ENCODE data around the gene DCTN4.

DCTN4 gene

DNA sequence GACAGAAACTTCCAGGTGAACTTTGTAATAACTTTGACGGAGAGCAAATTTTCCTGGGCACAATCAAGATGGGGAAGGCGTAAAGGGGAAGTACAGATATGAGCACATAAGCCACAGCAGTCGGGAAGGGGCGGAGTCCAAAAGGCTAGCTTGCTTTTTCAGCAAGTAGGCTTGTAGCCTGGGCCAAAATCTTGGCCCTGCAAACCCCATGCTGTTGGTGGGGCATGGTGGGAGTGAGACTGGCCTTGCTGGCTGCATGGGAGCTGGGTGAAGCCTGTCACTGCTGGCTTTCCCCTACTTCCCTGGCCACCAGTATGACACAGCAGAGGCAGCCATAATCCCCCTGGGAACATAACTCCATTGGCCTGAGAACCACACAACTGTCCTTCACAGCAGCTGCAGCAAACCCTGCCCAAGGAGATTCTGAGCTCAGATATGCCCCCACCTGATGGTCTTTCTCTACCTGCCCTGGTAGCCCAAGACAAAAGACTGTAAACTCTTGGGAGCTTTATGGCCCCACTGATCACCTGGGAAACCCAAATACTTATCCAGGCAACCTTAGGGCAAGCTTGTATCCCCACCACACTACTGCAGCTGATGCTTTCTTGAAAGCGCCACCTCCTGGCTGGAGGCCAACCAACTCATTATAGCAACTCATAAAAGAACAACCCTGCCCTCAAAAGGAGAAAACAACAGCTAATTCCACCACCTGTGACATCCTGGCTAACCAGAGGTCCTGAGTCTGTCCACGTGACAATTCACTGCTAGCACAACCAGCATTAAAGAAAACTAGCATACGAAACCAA is 24.0 kb downstream of the DCTN4 start:
- Histone ChIP-seq H3K9ac (ENCODE audit: low read depth, low read length) (no peak overlapping the region), H3K27me3 (ENCODE audit: control insufficient read depth, insufficient read depth, low read length) (no peaks in the 10 kb centered on the region), H3K9me3 (ENCODE audit: control insufficient read depth, insufficient read depth, low read length) (no peaks in the 10 kb centered on the region), H3K36me3 (ENCODE audit: control insufficient read depth, insufficient read depth, low read length) (peaks cover 37% of the 10 kb centered on the region), H3K4me3 (ENCODE audit: low read depth, low read length) (no peak overlapping the region), H3K27ac (ENCODE audit: low read depth, low read length) (no peak overlapping the region), H3K4me1 (ENCODE audit: control insufficient read depth, insufficient read depth, low read length) (peaks cover 10% of the 10 kb centered on the region; the same call in 1 of the 2 replicates)

DNA sequence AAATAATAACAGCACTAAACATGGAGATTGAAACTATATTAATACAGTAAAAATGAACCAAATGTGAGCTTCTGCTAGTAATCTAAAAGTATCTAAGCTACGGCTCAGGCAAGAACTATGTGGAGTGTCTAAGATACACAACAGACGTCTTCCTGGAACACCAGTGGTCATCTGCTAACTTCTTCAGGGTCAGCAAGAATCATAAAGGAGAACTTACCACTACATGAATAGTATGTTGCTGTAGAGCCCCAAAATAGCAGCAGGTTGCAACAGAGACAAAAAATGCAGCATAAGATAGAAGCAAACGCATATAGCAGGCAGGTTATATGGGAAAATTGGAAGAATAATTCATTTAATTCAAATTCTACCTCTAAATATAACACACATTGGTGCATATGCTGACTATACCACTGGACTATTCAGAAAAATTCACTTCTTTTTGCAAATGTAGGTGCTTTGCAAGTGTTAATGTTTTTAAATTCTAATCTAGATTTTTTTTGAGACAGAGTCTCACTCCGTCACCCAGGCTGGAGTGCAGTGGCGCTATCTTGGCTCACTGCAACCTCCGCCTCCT is 27.1 kb downstream of the DCTN4 start:
- no peak overlapping the region for H3K9ac ChIP-seq (ENCODE audit: low read depth, low read length)
- H3K27me3 ChIP-seq (ENCODE audit: control insufficient read depth, insufficient read depth, low read length): no peaks in the 10 kb centered on the region
- peaks cover 60% of the 10 kb centered on the region for H3K36me3 ChIP-seq (ENCODE audit: control insufficient read depth, insufficient read depth, low read length)
- H3K27ac ChIP-seq (ENCODE audit: low read depth, low read length): no peak overlapping the region
- no peak overlapping the region for H3K4me3 ChIP-seq (ENCODE audit: low read depth, low read length)
- no peaks in the 10 kb centered on the region for H3K9me3 ChIP-seq (ENCODE audit: control insufficient read depth, insufficient read depth, low read length)
- H3K4me1 ChIP-seq (ENCODE audit: control insufficient read depth, insufficient read depth, low read length): no peaks in the 10 kb centered on the region

DNA sequence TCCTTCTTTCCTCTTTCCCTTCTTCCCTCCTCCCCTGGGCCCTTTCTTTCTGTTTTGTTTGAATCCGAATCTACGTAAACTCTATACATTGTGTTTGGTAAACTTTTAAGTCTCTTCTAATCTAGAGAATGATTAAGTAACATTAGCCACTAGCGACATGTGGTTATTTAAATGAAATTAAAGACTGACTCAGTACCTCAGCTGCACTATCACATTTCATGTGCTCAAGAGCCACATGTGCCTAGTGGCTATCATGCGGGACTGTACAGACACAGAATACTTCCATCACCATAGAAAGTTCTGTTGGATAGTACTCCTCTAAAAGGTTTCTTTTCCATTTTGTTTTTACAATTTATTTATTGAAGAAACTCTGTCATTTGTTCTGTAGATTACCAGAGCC is 29.0 kb downstream of the DCTN4 start:
- H3K4me3 ChIP-seq (ENCODE audit: low read depth, low read length): no peak overlapping the region
- no peaks in the 10 kb centered on the region for H3K9me3 ChIP-seq (ENCODE audit: control insufficient read depth, insufficient read depth, low read length)
- H3K27me3 ChIP-seq (ENCODE audit: control insufficient read depth, insufficient read depth, low read length): no peaks in the 10 kb centered on the region
- peaks cover 72% of the 10 kb centered on the region for H3K36me3 ChIP-seq (ENCODE audit: control insufficient read depth, insufficient read depth, low read length)
- H3K9ac ChIP-seq (ENCODE audit: low read depth, low read length): no peak overlapping the region
- H3K4me1 ChIP-seq (ENCODE audit: control insufficient read depth, insufficient read depth, low read length): no peaks in the 10 kb centered on the region
- no peak overlapping the region for H3K27ac ChIP-seq (ENCODE audit: low read depth, low read length)

DNA sequence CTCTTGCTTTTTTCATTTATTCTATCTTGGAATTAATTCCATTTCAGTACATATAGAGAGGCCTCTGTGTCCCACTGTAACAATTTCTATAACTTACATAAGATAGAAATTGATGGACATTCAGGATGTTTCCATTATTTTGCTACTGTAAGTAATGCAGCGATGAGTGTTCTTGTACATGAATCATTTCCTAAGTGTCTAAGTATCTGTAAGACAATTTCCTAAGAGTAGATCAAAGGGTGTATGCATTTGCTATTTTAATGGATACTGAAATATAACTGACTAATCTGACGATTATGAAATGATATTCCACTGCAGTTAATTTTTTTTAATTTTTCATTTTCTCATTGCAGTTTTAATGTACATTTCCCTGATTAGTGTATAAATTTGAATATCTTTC is 35.0 kb downstream of the DCTN4 start:
- no peak overlapping the region for H3K9ac ChIP-seq (ENCODE audit: low read depth, low read length)
- no peaks in the 10 kb centered on the region for H3K27me3 ChIP-seq (ENCODE audit: control insufficient read depth, insufficient read depth, low read length)
- no peak overlapping the region for H3K27ac ChIP-seq (ENCODE audit: low read depth, low read length)
- no peak overlapping the region for H3K4me3 ChIP-seq (ENCODE audit: low read depth, low read length)
- no peaks in the 10 kb centered on the region for H3K9me3 ChIP-seq (ENCODE audit: control insufficient read depth, insufficient read depth, low read length)
- peaks cover 84% of the 10 kb centered on the region for H3K36me3 ChIP-seq (ENCODE audit: control insufficient read depth, insufficient read depth, low read length)
- H3K4me1 ChIP-seq (ENCODE audit: control insufficient read depth, insufficient read depth, low read length): no peaks in the 10 kb centered on the region

DNA sequence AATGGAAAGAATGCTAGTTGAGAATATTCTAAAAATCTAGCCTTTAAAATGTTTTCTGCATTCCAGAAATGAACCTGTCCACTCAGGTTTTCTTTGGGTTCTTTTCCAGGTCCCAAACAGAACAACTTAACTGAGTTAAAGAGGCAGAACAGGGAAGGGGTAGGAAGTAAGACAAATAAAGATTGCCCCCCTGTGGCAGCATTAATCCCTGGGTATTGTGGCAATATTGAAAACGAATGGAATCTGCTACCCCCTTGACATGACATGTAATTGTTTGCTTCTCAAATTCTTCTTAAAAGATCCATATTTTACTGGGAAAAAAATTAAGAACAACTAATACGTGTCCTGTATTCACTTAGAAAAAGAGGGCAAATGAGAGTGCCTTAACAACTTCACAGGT is 48.7 kb downstream of the DCTN4 start:
- peaks cover 17% of the 10 kb centered on the region for H3K4me1 ChIP-seq (ENCODE audit: control insufficient read depth, insufficient read depth, low read length)
- H3K9me3 ChIP-seq (ENCODE audit: control insufficient read depth, insufficient read depth, low read length): no peaks in the 10 kb centered on the region
- no peak overlapping the region for H3K27ac ChIP-seq (ENCODE audit: low read depth, low read length)
- no peak overlapping the region for H3K4me3 ChIP-seq (ENCODE audit: low read depth, low read length)
- no peaks in the 10 kb centered on the region for H3K27me3 ChIP-seq (ENCODE audit: control insufficient read depth, insufficient read depth, low read length)
- no peak overlapping the region for H3K9ac ChIP-seq (ENCODE audit: low read depth, low read length)
- peaks cover 55% of the 10 kb centered on the region for H3K36me3 ChIP-seq (ENCODE audit: control insufficient read depth, insufficient read depth, low read length)

DNA sequence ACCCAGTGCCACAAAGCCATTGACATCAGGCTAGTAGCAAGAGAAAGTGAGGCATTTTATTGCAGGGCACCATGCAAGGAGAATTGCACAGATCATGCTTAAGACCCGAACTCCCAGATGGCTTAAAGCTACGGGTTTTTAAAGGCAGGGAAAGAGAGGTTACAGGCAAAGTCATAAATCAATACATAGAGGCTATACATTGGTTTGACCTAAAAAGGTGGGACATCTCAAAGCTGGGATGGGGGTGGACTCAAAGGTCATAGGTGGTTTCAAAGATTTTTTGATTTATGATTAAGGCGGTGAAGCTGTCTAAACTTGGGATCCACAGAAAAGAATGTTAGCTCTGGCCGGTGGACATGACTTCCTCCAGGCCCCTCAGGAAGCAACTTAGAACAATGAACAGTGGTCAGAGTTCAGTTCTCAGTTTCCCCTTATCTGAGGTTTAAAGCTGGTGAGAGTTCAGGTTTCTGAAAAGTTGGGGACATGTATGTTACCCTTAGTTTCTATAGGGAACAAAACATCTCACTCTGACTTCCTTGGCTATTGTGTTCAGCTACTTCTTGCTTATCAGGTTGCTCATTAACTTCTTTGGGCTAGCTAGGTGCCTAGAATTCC is 51.9 kb downstream of the DCTN4 start:
- Histone ChIP-seq H3K4me3 (ENCODE audit: low read depth, low read length) (no peak overlapping the region), H3K27ac (ENCODE audit: low read depth, low read length) (no peak overlapping the region), H3K36me3 (ENCODE audit: control insufficient read depth, insufficient read depth, low read length) (peaks cover 30% of the 10 kb centered on the region), H3K4me1 (ENCODE audit: control insufficient read depth, insufficient read depth, low read length) (peaks cover 17% of the 10 kb centered on the region), H3K27me3 (ENCODE audit: control insufficient read depth, insufficient read depth, low read length) (no peaks in the 10 kb centered on the region), H3K9me3 (ENCODE audit: control insufficient read depth, insufficient read depth, low read length) (no peaks in the 10 kb centered on the region), H3K9ac (ENCODE audit: low read depth, low read length) (no peak overlapping the region)

DNA sequence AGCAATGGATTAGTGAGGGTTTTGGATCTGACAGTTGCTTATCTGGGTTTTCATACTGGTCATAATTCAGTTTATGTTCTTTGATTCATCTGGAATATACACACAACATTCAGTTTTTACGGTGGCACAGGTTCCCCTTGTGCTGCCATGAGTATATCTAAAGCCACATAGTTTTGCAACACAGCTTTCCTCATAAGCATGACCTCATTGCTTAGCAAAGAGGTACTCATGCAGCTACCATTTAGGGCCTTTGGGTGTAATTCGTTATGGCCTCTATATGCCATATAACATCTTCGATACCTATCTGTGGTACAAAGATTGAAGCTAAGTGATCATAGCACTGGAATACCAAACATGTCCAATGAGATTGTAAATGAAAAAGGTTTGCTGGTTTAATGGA is 55.1 kb downstream of the DCTN4 start:
- no peak overlapping the region for H3K27ac ChIP-seq (ENCODE audit: low read depth, low read length)
- no peak overlapping the region for H3K4me3 ChIP-seq (ENCODE audit: low read depth, low read length)
- H3K27me3 ChIP-seq (ENCODE audit: control insufficient read depth, insufficient read depth, low read length): no peaks in the 10 kb centered on the region
- H3K36me3 ChIP-seq (ENCODE audit: control insufficient read depth, insufficient read depth, low read length): peaks cover 10% of the 10 kb centered on the region
- no peaks in the 10 kb centered on the region for H3K9me3 ChIP-seq (ENCODE audit: control insufficient read depth, insufficient read depth, low read length)
- peaks cover 14% of the 10 kb centered on the region for H3K4me1 ChIP-seq (ENCODE audit: control insufficient read depth, insufficient read depth, low read length)
- H3K9ac ChIP-seq (ENCODE audit: low read depth, low read length): no peak overlapping the region

DNA sequence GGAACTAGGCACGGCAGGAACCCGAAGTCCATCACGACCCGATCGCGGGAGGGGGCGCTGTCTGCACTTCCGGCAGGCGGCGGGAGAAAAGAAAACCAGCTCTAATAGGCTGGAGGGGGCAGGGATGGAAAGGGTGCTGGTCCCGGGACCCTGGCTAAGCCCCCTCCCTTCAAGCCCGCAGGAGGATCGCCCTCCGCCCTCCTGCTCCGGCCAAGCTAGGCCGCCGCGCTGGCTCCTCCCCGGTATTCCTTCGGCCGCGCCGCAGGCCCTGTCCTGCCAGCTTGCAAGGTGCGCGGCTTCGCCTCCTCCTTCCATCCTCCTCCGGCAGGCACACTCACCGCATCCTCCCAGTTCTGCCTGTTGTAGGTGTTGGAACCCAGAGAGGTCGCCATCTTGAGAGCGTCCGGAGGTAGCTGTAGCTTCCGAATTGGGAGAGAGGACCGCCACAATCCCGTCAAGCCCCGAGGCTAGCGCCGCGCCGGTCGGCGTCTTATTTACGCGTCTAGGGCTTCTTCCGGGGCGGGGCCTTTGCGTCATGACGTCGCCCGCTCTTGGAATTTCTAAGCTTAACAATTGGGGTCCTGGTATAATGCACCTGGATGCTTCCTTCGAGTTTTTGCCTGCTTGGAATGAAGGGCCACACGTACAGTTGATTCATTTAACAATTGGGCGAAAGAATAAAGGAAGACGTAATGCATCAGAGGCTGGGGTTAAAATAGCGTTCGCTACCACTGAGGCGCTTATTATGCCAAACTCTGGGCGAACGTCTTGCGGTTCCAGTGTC is 58.0 kb downstream of the DCTN4 start, which contains the start of gene RBM22:
RBM22 (minus strand) TSS at position 469 of the 784 bp plus-strand sequence; CDS start at position 392, 77 bp downstream.
- Histone ChIP-seq H3K27ac (ENCODE audit: low read depth, low read length) (peak within 1 kb of the TSS; percentile 98), H3K9me3 (ENCODE audit: control insufficient read depth, insufficient read depth, low read length) (no peaks in the 10 kb centered on the region), H3K27me3 (ENCODE audit: control insufficient read depth, insufficient read depth, low read length) (no peaks in the 10 kb centered on the region), H3K4me1 (ENCODE audit: control insufficient read depth, insufficient read depth, low read length) (peaks cover 6% of the 10 kb centered on the region), H3K9ac (ENCODE audit: low read depth, low read length) (peak within 1 kb of the TSS; percentile 97), H3K4me3 (ENCODE audit: low read depth, low read length) (peak within 1 kb of the TSS; percentile 99), H3K36me3 (ENCODE audit: control insufficient read depth, insufficient read depth, low read length) (peaks cover 39% of the 10 kb centered on the region)

DNA sequence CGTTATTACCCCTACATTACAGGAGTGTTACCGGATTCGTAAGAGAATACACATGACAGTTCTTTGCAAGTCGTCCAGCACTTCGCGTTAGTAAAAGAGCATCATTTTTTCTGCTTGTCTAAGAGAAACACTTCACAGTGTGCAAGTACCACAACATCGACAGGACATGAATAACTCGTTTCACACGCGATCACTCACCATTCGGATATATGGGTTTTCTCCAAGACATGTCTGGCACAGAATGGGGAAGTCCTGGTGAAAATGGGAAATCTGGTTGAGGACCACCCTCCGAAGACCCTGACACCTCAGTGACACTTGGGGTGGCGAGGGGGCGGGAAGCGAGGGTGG is 58.6 kb downstream of the DCTN4 start:
- Histone ChIP-seq H3K27me3 (ENCODE audit: control insufficient read depth, insufficient read depth, low read length) (no peaks in the 10 kb centered on the region), H3K9ac (ENCODE audit: low read depth, low read length) (no peak overlapping the region; the same call in 1 of the 2 replicates), H3K4me3 (ENCODE audit: low read depth, low read length) (peak overlapping the region; percentile 99), H3K9me3 (ENCODE audit: control insufficient read depth, insufficient read depth, low read length) (no peaks in the 10 kb centered on the region), H3K4me1 (ENCODE audit: control insufficient read depth, insufficient read depth, low read length) (peaks cover 6% of the 10 kb centered on the region), H3K36me3 (ENCODE audit: control insufficient read depth, insufficient read depth, low read length) (peaks cover 45% of the 10 kb centered on the region), H3K27ac (ENCODE audit: low read depth, low read length) (peak overlapping the region; percentile 98)

DNA sequence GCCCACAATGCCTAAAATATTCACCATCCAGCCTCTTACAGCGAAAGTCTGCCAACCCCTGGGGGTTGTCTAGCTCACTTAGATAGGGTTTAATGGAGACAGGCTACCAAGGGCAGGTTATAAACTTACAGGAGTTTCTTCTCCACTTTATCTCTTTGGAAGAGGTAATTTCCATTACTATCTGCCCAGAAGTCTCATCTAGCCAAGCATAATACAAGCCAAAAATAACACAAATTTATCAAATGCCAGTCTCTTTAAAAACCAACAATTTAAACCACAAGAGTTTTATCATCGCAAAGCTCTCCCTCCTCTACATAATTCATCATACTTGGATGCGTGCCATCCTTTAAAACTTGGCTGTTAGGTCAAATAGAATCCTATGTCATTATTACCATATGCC is 64.2 kb downstream of the DCTN4 start:
- Histone ChIP-seq H3K36me3 (ENCODE audit: control insufficient read depth, insufficient read depth, low read length) (peaks cover 94% of the 10 kb centered on the region), H3K9ac (ENCODE audit: low read depth, low read length) (no peak overlapping the region), H3K4me1 (ENCODE audit: control insufficient read depth, insufficient read depth, low read length) (peaks cover under 1% of the 10 kb centered on the region; the same call in 1 of the 2 replicates), H3K4me3 (ENCODE audit: low read depth, low read length) (no peak overlapping the region), H3K27me3 (ENCODE audit: control insufficient read depth, insufficient read depth, low read length) (no peaks in the 10 kb centered on the region), H3K27ac (ENCODE audit: low read depth, low read length) (no peak overlapping the region), H3K9me3 (ENCODE audit: control insufficient read depth, insufficient read depth, low read length) (no peaks in the 10 kb centered on the region)
